Testis (tissue), 2 donors: ENCODE measurements around the gene RSF1.

Source experiments
- POLR2A ChIP-seq: fragments of 450-650 bp; IDR thresholded peaks from one replicate; pipeline ENCODE4 v1.6.1; 2017; ENCODE audit warnings: antibody characterized with exemption, mild to moderate bottlenecking, moderate library complexity
- TF ChIP-seq, protein P1 (sequence below), 3 experiments: fragments of 450-650 bp in 2 of 3; fragments of 200-600 bp in 1 of 3; sonication (generic) in 1 of 3; IDR thresholded peaks; one replicate each; pipeline ENCODE4 v1.5.1; 2016 to 2019; ENCODE audit warnings: antibody characterized with exemption in 3 of 3, mild to moderate bottlenecking in 2 of 3, moderate library complexity in 1 of 3

DNA sequence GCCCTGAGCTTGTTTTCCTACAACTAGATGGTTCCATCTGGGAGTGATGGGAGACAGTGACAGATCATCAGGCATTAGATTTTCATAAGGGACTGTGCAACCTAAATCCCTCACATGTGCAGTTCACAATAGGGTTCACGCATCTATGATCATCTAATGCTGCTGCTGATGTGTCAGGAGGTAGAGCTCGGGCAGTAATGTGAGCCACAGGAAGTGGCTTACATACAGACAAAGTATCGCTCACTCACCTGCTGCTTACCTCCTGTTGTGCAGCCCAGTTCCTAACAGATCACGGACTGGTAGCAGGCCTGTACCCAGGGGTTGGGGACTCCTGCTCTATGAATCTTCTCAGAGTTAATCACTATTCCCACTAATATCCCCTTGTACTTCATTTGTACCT lies 12.8 kb upstream of the RSF1 start:
- TF ChIP-seq, protein P1, sequence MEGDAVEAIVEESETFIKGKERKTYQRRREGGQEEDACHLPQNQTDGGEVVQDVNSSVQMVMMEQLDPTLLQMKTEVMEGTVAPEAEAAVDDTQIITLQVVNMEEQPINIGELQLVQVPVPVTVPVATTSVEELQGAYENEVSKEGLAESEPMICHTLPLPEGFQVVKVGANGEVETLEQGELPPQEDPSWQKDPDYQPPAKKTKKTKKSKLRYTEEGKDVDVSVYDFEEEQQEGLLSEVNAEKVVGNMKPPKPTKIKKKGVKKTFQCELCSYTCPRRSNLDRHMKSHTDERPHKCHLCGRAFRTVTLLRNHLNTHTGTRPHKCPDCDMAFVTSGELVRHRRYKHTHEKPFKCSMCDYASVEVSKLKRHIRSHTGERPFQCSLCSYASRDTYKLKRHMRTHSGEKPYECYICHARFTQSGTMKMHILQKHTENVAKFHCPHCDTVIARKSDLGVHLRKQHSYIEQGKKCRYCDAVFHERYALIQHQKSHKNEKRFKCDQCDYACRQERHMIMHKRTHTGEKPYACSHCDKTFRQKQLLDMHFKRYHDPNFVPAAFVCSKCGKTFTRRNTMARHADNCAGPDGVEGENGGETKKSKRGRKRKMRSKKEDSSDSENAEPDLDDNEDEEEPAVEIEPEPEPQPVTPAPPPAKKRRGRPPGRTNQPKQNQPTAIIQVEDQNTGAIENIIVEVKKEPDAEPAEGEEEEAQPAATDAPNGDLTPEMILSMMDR (IDR thresholded peaks at IDR 0.05), result no peak
- TF ChIP-seq POLR2A, result no peak
